ENCODE results near the gene OMG.

DNA sequence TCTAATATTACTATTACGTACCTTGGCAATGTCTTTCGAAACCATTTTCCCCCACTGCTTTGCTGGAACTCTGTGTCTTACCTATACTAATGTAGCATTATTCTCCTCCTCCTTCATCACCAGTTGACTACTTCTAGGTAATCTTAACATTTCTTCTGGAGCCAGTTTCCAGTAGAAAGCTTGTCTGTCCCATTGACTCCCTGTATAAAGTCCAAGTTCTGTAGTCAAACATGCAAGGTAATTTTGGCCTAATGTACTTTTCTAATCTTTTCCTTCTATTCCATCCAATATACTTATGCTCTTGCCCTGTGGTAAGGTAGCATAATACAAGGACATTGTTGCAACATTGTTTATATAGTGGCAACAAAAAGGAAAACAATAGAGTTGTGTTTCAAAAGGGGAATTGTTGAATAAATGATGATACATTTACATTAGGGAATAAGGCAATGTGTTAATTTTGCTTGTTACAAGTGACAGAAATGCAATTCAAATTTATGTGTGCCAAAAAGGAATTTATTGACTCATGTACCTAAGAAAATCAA lies 27.9 kb downstream of the OMG start:
- TF ChIP-seq, protein P1, sequence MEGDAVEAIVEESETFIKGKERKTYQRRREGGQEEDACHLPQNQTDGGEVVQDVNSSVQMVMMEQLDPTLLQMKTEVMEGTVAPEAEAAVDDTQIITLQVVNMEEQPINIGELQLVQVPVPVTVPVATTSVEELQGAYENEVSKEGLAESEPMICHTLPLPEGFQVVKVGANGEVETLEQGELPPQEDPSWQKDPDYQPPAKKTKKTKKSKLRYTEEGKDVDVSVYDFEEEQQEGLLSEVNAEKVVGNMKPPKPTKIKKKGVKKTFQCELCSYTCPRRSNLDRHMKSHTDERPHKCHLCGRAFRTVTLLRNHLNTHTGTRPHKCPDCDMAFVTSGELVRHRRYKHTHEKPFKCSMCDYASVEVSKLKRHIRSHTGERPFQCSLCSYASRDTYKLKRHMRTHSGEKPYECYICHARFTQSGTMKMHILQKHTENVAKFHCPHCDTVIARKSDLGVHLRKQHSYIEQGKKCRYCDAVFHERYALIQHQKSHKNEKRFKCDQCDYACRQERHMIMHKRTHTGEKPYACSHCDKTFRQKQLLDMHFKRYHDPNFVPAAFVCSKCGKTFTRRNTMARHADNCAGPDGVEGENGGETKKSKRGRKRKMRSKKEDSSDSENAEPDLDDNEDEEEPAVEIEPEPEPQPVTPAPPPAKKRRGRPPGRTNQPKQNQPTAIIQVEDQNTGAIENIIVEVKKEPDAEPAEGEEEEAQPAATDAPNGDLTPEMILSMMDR (IDR thresholded peaks at IDR 0.05), result no peak
- TF ChIP-seq POLR2A (IDR thresholded peaks at IDR 0.05), result no peak

Measured in testis (tissue), 2 donors.